Activated CD4-positive, alpha-beta T cell treated with anti-CD3 and anti-CD28 coated beads, Interleukin-2, amount 10 ng/mL, durations not matched to agents 7 days and 5 days (primary cell): ENCODE data around the gene PLK1. TPM values are rescaled to one million over a fixed set of nuclear protein-coding genes. Genes with fewer than 3 reads are reported as not detected.
"Not testable (repeated sequence)": the region's sequence is repeated elsewhere in the genome, so short reads cannot be mapped to it uniquely, and the experiment has no call there.

Experiments used
- CTCF ChIA-PET: fragments of 350-600 bp; sonication (Branson Sonifier 250); formaldehyde crosslinking; loops from one replicate; lab custom pipeline; 2021; ENCODE audit warnings: antibody characterized with exemption; lab: Charles Lee
- POLR2A ChIA-PET: fragments of 350-600 bp; sonication (Branson Sonifier 250); formaldehyde crosslinking; loops from one replicate; lab custom pipeline; 2021; ENCODE audit warnings: antibody characterized with exemption; lab: Charles Lee
- DNase-seq: peaks from one replicate; pipeline ENCODE4 v3.0.0-alpha.2; 2020
- H3K27ac Mint-ChIP-seq: one replicate; pipeline ENCODE4 v1.8.0; 2021; ENCODE audit warnings: mild to moderate bottlenecking, moderate library complexity, mixed read lengths
- H3K27me3 Mint-ChIP-seq: one replicate; pipeline ENCODE4 v1.8.0; 2021; ENCODE audit warnings: mixed read lengths
- H3K36me3 Mint-ChIP-seq: one replicate; pipeline ENCODE4 v1.8.0; 2021; ENCODE audit warnings: low read depth, mixed read lengths
- H3K4me1 Mint-ChIP-seq: one replicate; pipeline ENCODE4 v1.8.0; 2021; ENCODE audit warnings: mixed read lengths
- H3K4me3 Mint-ChIP-seq: one replicate; pipeline ENCODE4 v1.8.0; 2021; ENCODE audit warnings: mild to moderate bottlenecking, moderate library complexity, mixed read lengths
- H3K9me3 Mint-ChIP-seq: one replicate; pipeline ENCODE4 v1.8.0; 2021; ENCODE audit warnings: mixed read lengths
- total RNA-seq, 2 experiments: library from RNA; stranded (reverse); gene quantifications; one replicate each; pipeline ENCODE4 v1.2.3, GENCODE V29; 2021

Gene PLK1
- total RNA-seq, 2 experiments from 2014 or later = 121 to 134 TPM

- ChIA-PET POLR2A (no interaction called here), CTCF (no interaction called here)
- Mint-ChIP-seq H3K27ac (no peak overlapping the region), H3K36me3 (no peaks in the 10 kb centered on the region), H3K4me1 (peaks cover 1% of the 10 kb centered on the region), H3K9me3 (peaks cover 5% of the 10 kb centered on the region), H3K27me3 (peaks cover 8% of the 10 kb centered on the region), H3K4me3 (no peak overlapping the region)
- DNase-seq = no peak
Observed at GRCh38 chr16:23724785-23725131, 46.1 kb downstream of the PLK1 start.

GRCh38 chr16:23726710-23727109, 48.0 kb downstream of the PLK1 start:
- POLR2A ChIA-PET = no interaction called here
- H3K27ac Mint-ChIP-seq = no peak overlapping the region
- CTCF ChIA-PET = interaction anchor here (2.7 kb wide), 1 partner anchor 13 kb away, joined by 7 read pairs; the partner anchor contains the start of gene ERN2
- H3K9me3 Mint-ChIP-seq = peaks cover 5% of the 10 kb centered on the region
- H3K4me1 Mint-ChIP-seq = peaks cover 1% of the 10 kb centered on the region
- H3K4me3 Mint-ChIP-seq = no peak overlapping the region
- H3K27me3 Mint-ChIP-seq = peaks cover 7% of the 10 kb centered on the region
- H3K36me3 Mint-ChIP-seq = no peaks in the 10 kb centered on the region
- no peak for DNase-seq

DNA sequence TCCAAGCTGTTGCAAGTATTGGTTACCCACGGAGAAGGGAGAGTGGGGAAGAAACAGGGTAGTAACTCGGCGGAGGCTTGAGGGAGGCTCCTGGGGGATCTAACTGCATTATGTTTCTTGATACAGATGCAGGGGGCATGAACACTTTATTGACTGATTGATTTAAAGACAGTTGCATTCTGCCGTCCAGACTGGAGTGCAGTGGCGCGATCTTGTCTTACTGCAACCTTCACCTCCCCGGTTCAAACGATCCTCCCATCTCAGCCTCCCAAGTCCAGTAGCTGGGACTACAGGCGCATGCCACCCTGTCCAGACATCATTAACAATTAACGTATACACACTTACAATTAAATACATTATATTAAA, 49.4 kb downstream of the PLK1 start:
- Mint-ChIP-seq H3K27ac (no peak overlapping the region), H3K4me1 (peaks cover 1% of the 10 kb centered on the region), H3K27me3 (peaks cover 5% of the 10 kb centered on the region), H3K4me3 (no peak overlapping the region), H3K9me3 (peaks cover 2% of the 10 kb centered on the region), H3K36me3 (no peaks in the 10 kb centered on the region)
- POLR2A ChIA-PET = no interaction called here
- DNase-seq = no peak
- CTCF ChIA-PET = interaction anchor here (0.6 to 2.7 kb wide), 2 partner anchors 14 to 51 kb away, joined by 3 to 7 read pairs; partner anchors contain the start of gene ERN2

- peaks cover 3% of the 10 kb centered on the region for H3K27me3 Mint-ChIP-seq
- CTCF ChIA-PET = interaction anchor here (1.3 kb wide), 1 partner anchor 60 kb away, joined by 3 read pairs; no protein-coding TSS in a partner anchor
- DNase-seq = no peak
- H3K27ac Mint-ChIP-seq = no peak overlapping the region
- H3K9me3 Mint-ChIP-seq = no peaks in the 10 kb centered on the region
- POLR2A ChIA-PET = no interaction called here
- H3K4me3 Mint-ChIP-seq = no peak overlapping the region
- no peaks in the 10 kb centered on the region for H3K36me3 Mint-ChIP-seq
- H3K4me1 Mint-ChIP-seq = peaks cover 2% of the 10 kb centered on the region
Observed at GRCh38 chr16:23729503-23730424, 51.1 kb downstream of the PLK1 start.

GRCh38 chr16:23734176-23734893, 55.6 kb downstream of the PLK1 start:
- no peak overlapping the region for H3K27ac Mint-ChIP-seq

DNA sequence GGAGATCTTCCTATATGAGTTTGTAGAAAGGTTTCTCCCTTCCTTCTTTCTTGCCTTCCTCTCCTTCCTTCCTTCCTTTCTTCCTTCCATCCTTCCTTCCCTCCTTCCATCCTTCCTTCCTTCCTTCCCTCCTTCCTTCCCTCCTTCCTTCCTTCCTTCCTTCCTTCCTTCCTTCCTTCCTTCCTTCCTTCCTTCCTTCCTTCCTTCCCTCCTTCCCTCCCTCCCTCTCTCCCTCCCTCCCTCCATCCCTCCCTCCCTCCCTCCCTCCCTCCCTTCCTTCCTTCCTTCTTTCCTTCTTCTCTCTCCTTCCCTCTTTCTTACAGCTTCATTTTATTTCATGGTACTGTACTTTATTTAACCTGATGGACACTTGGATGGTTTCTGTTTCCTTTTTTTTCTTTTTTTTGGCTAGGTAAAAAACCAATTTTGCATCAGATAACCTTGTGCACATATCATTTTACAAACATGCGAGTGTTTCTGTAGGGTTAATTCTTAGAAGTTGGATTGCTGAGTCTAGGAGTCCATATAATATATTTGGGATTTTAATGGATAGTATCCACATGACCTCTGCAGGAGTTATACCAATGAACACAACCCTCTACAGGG, 58.8 kb downstream of the PLK1 start:
- DNase-seq, H3K4me3 Mint-ChIP-seq, POLR2A ChIA-PET, H3K4me1 Mint-ChIP-seq, H3K9me3 Mint-ChIP-seq, H3K27me3 Mint-ChIP-seq, H3K27ac Mint-ChIP-seq, H3K36me3 Mint-ChIP-seq, CTCF ChIA-PET: not testable (repeated sequence)

More at GRCh38 chr16:23734176-23734893, 55.6 kb downstream of the PLK1 start:
- Mint-ChIP-seq H3K4me3 (no peak overlapping the region), H3K36me3 (no peaks in the 10 kb centered on the region), H3K4me1 (peaks cover 5% of the 10 kb centered on the region), H3K9me3 (no peaks in the 10 kb centered on the region), H3K27me3 (peaks cover 4% of the 10 kb centered on the region)
- DNase-seq = no peak
- ChIA-PET CTCF (no interaction called here), POLR2A (no interaction called here)

DNA sequence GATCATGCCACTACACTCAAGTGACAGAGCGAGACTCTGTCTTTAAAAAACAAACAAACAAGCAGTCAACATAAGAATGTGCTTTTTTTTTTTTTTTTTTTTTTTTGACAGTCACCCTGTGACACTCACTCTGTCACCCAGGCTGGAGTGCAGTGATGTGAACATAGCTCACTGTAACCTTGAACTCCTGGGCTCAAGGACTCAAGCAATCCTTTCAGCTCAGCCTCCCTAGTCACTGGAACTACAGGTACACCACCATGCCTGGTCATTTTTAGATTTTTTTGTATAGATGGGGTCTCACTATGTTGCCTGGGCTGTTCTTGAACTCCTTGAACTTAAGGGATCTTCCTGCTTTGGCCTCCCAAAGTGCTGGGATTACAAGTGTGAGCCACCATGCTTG, 60.8 kb downstream of the PLK1 start:
- Mint-ChIP-seq H3K4me3 (no peak overlapping the region), H3K36me3 (no peaks in the 10 kb centered on the region), H3K9me3 (no peaks in the 10 kb centered on the region), H3K27me3 (peaks cover 18% of the 10 kb centered on the region), H3K4me1 (peaks cover 5% of the 10 kb centered on the region), H3K27ac (no peak overlapping the region)
- ChIA-PET CTCF (no interaction called here), POLR2A (no interaction called here)
- no peak for DNase-seq

Other genes with a start within 250 kb of the PLK1 start
- 10 to 100 TPM; 17.9 to 20.2 TPM for gene COG7, start 225.7 kb upstream of the PLK1 start, total RNA-seq
- 100 to 1,000 TPM; 121 to 131 TPM for gene GGA2, start 168.4 kb upstream of the PLK1 start, total RNA-seq
- 10 to 100 TPM; 18.1 to 18.5 TPM for gene EARS2, start 121.5 kb upstream of the PLK1 start, total RNA-seq
- 10 to 100 TPM; 39.1 to 39.5 TPM for gene UBFD1, start 121.2 kb upstream of the PLK1 start, total RNA-seq
- gene NDUFAB1, start 82.6 kb upstream of the PLK1 start, total RNA-seq = 10 to 100 TPM; 57.8 to 82.6 TPM
- 10 to 100 TPM; 19.2 to 21.6 TPM for gene PALB2, start 37.6 kb upstream of the PLK1 start, total RNA-seq
- gene DCTN5, start 37.4 kb upstream of the PLK1 start, total RNA-seq = 10 to 100 TPM; 74.2 to 75.2 TPM
- gene ERN2, start 34.3 kb downstream of the PLK1 start, total RNA-seq = not detected
- not detected for gene CHP2, start 76.1 kb downstream of the PLK1 start, total RNA-seq
- 10 to 100 TPM; 77.8 to 81.0 TPM for gene PRKCB, start 157.1 kb downstream of the PLK1 start, total RNA-seq